ENCODE results near the gene BMPER. TPM values are rescaled to one million over a fixed set of nuclear protein-coding genes. Genes with fewer than 3 reads are reported as not detected.

Gene BMPER
- total and polyA plus RNA-seq, 10 of the 15 experiments (the other 5 are each of a cell fraction or from before 2014, with no cell fraction given), result 0.02 to 0.08 TPM; not detected in 8

GRCh38 chr7:34192906-34193305 is 287.6 kb downstream of the BMPER start:
- RAD21 ChIA-PET (ENCODE audit: unreplicated experiment), result no interaction called here
- intact Hi-C loops (cut with micrococcal nuclease; ENCODE audit: unreplicated experiment), result no loop called here
- Histone ChIP-seq H3K27me3 (replicated peaks in 1 of 2; ENCODE audit: control insufficient read depth in 2 of 2, insufficient read depth in 2 of 2, low read length in 1 of 2) (no peaks in the 10 kb centered on the region), H2AFZ (ENCODE audit: control insufficient read depth, low read depth, low read length) (no peak overlapping the region), H3K27ac (ENCODE audit: control insufficient read depth, insufficient read depth) (no peak overlapping the region), H3K4me3 (no peak overlapping the region), H3K79me2 (ENCODE audit: control insufficient read depth, insufficient read depth, low read length) (no peaks in the 10 kb centered on the region), H3K4me1 (ENCODE audit: control insufficient read depth, insufficient read depth, low read length) (no peaks in the 10 kb centered on the region), H4K20me1 (ENCODE audit: control insufficient read depth, insufficient read depth) (no peaks in the 10 kb centered on the region), H3K9ac (ENCODE audit: control insufficient read depth, insufficient read depth, low read length) (no peak overlapping the region), H3K4me2 (ENCODE audit: control insufficient read depth, insufficient read depth) (no peak overlapping the region), H3K36me3 (ENCODE audit: control insufficient read depth in 2 of 2, insufficient read depth in 2 of 2, low read length in 1 of 2) (no peaks in the 10 kb centered on the region), H3K9me3 (replicated peaks; ENCODE audit: control insufficient read depth, insufficient read depth, low read length) (no peaks in the 10 kb centered on the region)
- FAIRE-seq, result no peak
- 0% methylated on average over 1 of the region's 1 CpG for WGBS (ENCODE audit: insufficient coverage, insufficient replicate concordance, low lambda C conversion rate, missing lambda C conversion rate)
- SMC1A ChIA-PET (ENCODE audit: uncharacterized antibody, unreplicated experiment), result interaction anchor here (0.9 to 1.5 kb wide), 2 partner anchors 9 to 14 kb away, joined by 3 to 5 read pairs; no protein-coding TSS in a partner anchor
- CTCF ChIA-PET, result no interaction called here
- no TSS peak for BruUV-seq (replicated peaks)
- DNase-seq (ENCODE audit: low read depth, low spot score), result no peak
- ATAC-seq, result no peak
- in situ Hi-C loops (cut with MboI), result no loop called here
- POLR2A ChIA-PET, result no interaction called here
- no peak for TF ChIP-seq GABPA (IDR thresholded peaks at IDR 0.05; ENCODE audit: low read depth)
- TF ChIP-seq STAT3 (IDR thresholded peaks at IDR 0.05; ENCODE audit: low read depth, low read length), result no peak
- TF ChIP-seq MXI1 (IDR thresholded peaks at IDR 0.05; ENCODE audit: low read depth, low read length), result no peak
- no peak for TF ChIP-seq ZBTB4 (CRISPR knock-in tag; IDR thresholded peaks at IDR 0.05)
- no peak for TF ChIP-seq ZBTB40 (IDR thresholded peaks at IDR 0.05; ENCODE audit: borderline replicate concordance)
- TF ChIP-seq PKNOX1 (IDR thresholded peaks at IDR 0.05), result no peak
- TF ChIP-seq TBL1XR1 (IDR thresholded peaks at IDR 0.05; ENCODE audit: low read depth, low read length), result no peak
- TF ChIP-seq CREB1 (IDR thresholded peaks at IDR 0.05; ENCODE audit: low read depth), result no peak
- no peak for TF ChIP-seq ZBTB33 (IDR thresholded peaks at IDR 0.05)
- TF ChIP-seq SUPT20H (IDR thresholded peaks at IDR 0.05; ENCODE audit: borderline replicate concordance, control insufficient read depth, low read depth, low read length), result no peak
- TF ChIP-seq E4F1 (IDR thresholded peaks at IDR 0.05; ENCODE audit: borderline replicate concordance, partially characterized antibody), result no peak
